GM12878 (cell line): ENCODE data around the gene SACM1L. TPM values are rescaled to one million over a fixed set of nuclear protein-coding genes. Genes with fewer than 3 reads are reported as not detected.

ENCODE experiments used
- BHLHE40 ChIP-seq, 2 experiments: fragments of 450-650 bp in 1 of 2; IDR thresholded peaks; 2 replicates each; pipeline ENCODE4 v1.6.1; 2011 to 2017; ENCODE audit warnings: low read depth in 2 of 2, borderline replicate concordance in 1 of 2, improper control_type of control experiment in 1 of 2, low read length in 1 of 2, mild to moderate bottlenecking in 1 of 2
- CBFB ChIP-seq: IDR thresholded peaks from 2 replicates; pipeline ENCODE4 v1.6.1; 2016; ENCODE audit warnings: antibody characterized with exemption, low read depth
- CREB1 ChIP-seq: IDR thresholded peaks from 2 replicates; pipeline ENCODE4 v1.6.1; 2012; ENCODE audit warnings: low read depth, mild to moderate bottlenecking, inconsistent platforms
- IKZF2 ChIP-seq, 2 experiments: fragments of 450-650 bp; IDR thresholded peaks; 2 replicates each; pipeline ENCODE4 v1.6.1; 2017; ENCODE audit warnings: mild to moderate bottlenecking in 2 of 2, moderate library complexity in 2 of 2
- IRF4 ChIP-seq: IDR thresholded peaks from 2 replicates; pipeline ENCODE4 v1.6.1; 2011; ENCODE audit warnings: low read depth, low read length
- NR2C2 ChIP-seq: IDR thresholded peaks from 2 replicates; pipeline ENCODE4 v1.6.1; 2011; ENCODE audit warnings: borderline replicate concordance, low read depth; ENCODE audit not compliant: control insufficient read depth, insufficient read length
- POLR2AphosphoS5 ChIP-seq: IDR thresholded peaks from 2 replicates; pipeline ENCODE4 v1.6.1; 2011; ENCODE audit warnings: mild to moderate bottlenecking, low read length, inconsistent platforms
- ZNF622 ChIP-seq: fragments of 450-650 bp; IDR thresholded peaks from 2 replicates; pipeline ENCODE4 v1.6.1; 2017; ENCODE audit warnings: mild to moderate bottlenecking, inconsistent platforms
- polyA plus RNA-seq, 11 experiments: library from polyadenylated mRNA; depleted of rRNA in 4 of 11; unstranded in 6 of 11; stranded (reverse) in 5 of 11; fragments of >200 nt; fragmentation: Nextera tagmentation in 4 of 11; fragmentation: Illumina TruSeq in 1 of 11; extraction: Ambion mirVana in 4 of 11; extraction: Trizol in 1 of 11; gene quantifications; 1 replicate in 1 of 11; 2 replicates in 10 of 11; pipeline versions ENCODE4 v1.2.1 to v1.2.3, GENCODE V29; 2011 to 2016; ENCODE audit warnings: inconsistent platforms in 2 of 11, missing spikeins in 2 of 11, low read depth in 1 of 11
- total RNA-seq, 4 experiments: library from RNA; depleted of rRNA in 3 of 4; stranded (reverse); fragments of >200 nt in 3 of 4; fragmentation: Illumina TruSeq in 1 of 4; extraction: Trizol in 1 of 4; gene quantifications; 2 replicates each; pipeline versions ENCODE4 v1.2.1 to v1.2.3, GENCODE V29; 2013 to 2021
- TF ChIP-seq, protein P1 (sequence below): fragments of 450-650 bp; formaldehyde crosslinking; IDR thresholded peaks from 2 replicates; pipeline ENCODE4 v1.4.0; 2022; ENCODE audit warnings: mild to moderate bottlenecking, moderate library complexity
- TF ChIP-seq, protein P2 (sequence below), 3 experiments: IDR thresholded peaks in 2 of 3; conservative IDR thresholded peaks in 1 of 3; 2 replicates each; pipeline ENCODE4 v1.5.1; 2011; ENCODE audit warnings: low read depth in 3 of 3, low read length in 3 of 3, mild to moderate bottlenecking in 3 of 3, control low read depth in 2 of 3, moderate library complexity in 2 of 3, inconsistent platforms in 1 of 3, mixed read lengths in 1 of 3; ENCODE audit not compliant: control insufficient read depth in 2 of 3, insufficient read depth in 1 of 3; ENCODE audit errors: extremely low read depth in 1 of 3
- TF ChIP-seq, protein P3 (sequence below): IDR thresholded peaks from 2 replicates; pipeline ENCODE4 v1.6.1; 2012; ENCODE audit warnings: low read depth, low read length, improper control_type of control experiment
- TF ChIP-seq, protein P4 (sequence below): IDR thresholded peaks from 2 replicates; pipeline ENCODE4 v1.6.1; 2012; ENCODE audit warnings: mild to moderate bottlenecking, low read depth, low read length

SACM1L gene
- total and polyA plus RNA-seq, 10 of the 15 experiments (the other 5 are each of a cell fraction or from before 2014, with no cell fraction given): 16.5 to 48.3 (median 28.9) TPM

DNA sequence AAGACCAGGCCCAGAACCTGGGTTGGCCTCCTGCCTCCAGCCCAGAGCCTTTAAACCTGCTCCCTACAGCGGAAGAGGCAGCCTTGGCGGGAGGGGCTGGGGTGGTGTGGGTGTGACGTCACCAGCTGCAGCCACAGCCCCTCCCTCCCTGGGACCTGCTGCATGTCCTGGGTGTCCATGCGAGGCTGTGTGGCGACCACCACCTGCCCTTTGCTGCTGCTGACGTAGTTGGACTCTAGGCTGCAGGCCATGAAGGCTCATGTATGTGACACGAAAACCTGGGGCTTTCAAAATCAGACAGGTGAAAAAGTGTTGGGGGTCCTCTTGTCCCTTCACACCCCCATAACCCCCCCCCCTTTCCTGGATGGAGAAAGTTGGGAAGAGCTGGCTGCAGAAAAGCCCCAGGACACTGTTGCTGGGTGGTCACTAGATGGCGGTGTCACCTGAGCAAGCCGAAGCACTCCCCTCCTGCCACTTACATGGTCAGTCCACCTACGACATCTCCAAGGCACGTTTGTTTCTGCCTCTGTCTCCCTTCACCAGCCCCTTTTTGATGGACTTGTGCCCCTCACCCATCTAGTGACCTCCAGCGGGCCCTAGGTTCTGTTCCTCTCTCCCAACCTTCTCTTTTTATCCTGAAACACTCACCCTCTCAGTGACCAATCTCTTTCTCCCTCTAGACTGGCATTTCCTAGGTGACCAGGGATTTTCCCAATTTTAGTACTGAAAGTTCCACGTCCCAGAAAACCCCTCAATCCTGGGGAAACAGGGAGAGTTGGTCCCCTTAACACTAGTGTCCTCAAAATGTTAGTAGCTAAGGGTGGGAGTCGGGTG is 71.9 kb downstream of the SACM1L start (continued):
- no peak for TF ChIP-seq ZNF622
- peak; percentile 38 to 44; a peak in 2 of 4 replicates for TF ChIP-seq BHLHE40 (IDR thresholded peaks at IDR 0.05; ENCODE audit: borderline replicate concordance in 1 of 2, low read depth in 2 of 2, low read length in 1 of 2)
- TF ChIP-seq IKZF2 (IDR thresholded peaks at IDR 0.05): peak; percentile 57 to 64
- TF ChIP-seq NR2C2: no peak
- no peak for TF ChIP-seq CREB1
- TF ChIP-seq IRF4: 0 out of 2 replicates have a peak, but pooled peaks have one; percentile 37
- TF ChIP-seq, protein P1, sequence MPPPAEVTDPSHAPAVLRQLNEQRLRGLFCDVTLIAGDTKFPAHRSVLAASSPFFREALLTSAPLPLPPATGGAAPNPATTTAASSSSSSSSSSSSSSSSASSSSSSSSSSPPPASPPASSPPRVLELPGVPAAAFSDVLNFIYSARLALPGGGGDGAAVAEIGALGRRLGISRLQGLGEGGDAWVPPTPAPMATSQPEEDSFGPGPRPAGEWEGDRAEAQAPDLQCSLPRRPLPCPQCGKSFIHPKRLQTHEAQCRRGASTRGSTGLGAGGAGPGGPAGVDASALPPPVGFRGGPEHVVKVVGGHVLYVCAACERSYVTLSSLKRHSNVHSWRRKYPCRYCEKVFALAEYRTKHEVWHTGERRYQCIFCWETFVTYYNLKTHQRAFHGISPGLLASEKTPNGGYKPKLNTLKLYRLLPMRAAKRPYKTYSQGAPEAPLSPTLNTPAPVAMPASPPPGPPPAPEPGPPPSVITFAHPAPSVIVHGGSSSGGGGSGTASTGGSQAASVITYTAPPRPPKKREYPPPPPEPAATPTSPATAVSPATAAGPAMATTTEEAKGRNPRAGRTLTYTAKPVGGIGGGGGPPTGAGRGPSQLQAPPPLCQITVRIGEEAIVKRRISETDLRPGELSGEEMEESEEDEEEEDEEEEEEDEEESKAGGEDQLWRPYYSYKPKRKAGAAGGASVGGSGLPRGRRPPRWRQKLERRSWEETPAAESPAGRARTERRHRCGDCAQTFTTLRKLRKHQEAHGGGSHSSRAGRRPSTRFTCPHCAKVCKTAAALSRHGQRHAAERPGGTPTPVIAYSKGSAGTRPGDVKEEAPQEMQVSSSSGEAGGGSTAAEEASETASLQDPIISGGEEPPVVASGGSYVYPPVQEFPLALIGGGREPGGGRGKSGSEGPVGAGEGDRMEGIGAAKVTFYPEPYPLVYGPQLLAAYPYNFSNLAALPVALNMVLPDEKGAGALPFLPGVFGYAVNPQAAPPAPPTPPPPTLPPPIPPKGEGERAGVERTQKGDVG (CRISPR knock-in tag): no peak
- no peak for TF ChIP-seq POLR2AphosphoS5
- TF ChIP-seq CBFB: no peak
- TF ChIP-seq, protein P2, sequence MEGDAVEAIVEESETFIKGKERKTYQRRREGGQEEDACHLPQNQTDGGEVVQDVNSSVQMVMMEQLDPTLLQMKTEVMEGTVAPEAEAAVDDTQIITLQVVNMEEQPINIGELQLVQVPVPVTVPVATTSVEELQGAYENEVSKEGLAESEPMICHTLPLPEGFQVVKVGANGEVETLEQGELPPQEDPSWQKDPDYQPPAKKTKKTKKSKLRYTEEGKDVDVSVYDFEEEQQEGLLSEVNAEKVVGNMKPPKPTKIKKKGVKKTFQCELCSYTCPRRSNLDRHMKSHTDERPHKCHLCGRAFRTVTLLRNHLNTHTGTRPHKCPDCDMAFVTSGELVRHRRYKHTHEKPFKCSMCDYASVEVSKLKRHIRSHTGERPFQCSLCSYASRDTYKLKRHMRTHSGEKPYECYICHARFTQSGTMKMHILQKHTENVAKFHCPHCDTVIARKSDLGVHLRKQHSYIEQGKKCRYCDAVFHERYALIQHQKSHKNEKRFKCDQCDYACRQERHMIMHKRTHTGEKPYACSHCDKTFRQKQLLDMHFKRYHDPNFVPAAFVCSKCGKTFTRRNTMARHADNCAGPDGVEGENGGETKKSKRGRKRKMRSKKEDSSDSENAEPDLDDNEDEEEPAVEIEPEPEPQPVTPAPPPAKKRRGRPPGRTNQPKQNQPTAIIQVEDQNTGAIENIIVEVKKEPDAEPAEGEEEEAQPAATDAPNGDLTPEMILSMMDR (IDR thresholded peaks at IDR 0.05 in 2 of 3, conservative IDR thresholded peaks at IDR 0.05 in 1 of 3; ENCODE audit: control insufficient read depth in 2 of 3, extremely low read depth in 1 of 3, insufficient read depth in 1 of 3, low read depth in 3 of 3, low read length in 3 of 3): peak; percentile 80 to 89 (median 83)
- TF ChIP-seq, protein P3, sequence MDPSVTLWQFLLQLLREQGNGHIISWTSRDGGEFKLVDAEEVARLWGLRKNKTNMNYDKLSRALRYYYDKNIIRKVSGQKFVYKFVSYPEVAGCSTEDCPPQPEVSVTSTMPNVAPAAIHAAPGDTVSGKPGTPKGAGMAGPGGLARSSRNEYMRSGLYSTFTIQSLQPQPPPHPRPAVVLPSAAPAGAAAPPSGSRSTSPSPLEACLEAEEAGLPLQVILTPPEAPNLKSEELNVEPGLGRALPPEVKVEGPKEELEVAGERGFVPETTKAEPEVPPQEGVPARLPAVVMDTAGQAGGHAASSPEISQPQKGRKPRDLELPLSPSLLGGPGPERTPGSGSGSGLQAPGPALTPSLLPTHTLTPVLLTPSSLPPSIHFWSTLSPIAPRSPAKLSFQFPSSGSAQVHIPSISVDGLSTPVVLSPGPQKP: no peak
- TF ChIP-seq, protein P4, sequence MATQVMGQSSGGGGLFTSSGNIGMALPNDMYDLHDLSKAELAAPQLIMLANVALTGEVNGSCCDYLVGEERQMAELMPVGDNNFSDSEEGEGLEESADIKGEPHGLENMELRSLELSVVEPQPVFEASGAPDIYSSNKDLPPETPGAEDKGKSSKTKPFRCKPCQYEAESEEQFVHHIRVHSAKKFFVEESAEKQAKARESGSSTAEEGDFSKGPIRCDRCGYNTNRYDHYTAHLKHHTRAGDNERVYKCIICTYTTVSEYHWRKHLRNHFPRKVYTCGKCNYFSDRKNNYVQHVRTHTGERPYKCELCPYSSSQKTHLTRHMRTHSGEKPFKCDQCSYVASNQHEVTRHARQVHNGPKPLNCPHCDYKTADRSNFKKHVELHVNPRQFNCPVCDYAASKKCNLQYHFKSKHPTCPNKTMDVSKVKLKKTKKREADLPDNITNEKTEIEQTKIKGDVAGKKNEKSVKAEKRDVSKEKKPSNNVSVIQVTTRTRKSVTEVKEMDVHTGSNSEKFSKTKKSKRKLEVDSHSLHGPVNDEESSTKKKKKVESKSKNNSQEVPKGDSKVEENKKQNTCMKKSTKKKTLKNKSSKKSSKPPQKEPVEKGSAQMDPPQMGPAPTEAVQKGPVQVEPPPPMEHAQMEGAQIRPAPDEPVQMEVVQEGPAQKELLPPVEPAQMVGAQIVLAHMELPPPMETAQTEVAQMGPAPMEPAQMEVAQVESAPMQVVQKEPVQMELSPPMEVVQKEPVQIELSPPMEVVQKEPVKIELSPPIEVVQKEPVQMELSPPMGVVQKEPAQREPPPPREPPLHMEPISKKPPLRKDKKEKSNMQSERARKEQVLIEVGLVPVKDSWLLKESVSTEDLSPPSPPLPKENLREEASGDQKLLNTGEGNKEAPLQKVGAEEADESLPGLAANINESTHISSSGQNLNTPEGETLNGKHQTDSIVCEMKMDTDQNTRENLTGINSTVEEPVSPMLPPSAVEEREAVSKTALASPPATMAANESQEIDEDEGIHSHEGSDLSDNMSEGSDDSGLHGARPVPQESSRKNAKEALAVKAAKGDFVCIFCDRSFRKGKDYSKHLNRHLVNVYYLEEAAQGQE: no peak
